ENCODE measurements around the gene RPGRIP1L. TPM values are rescaled to one million over a fixed set of nuclear protein-coding genes. Genes with fewer than 3 reads are reported as not detected.

RPGRIP1L gene
- total RNA-seq, 1 donor, result 19.5 TPM

GRCh38 chr16:53561101-53561888, 142.4 kb downstream of the RPGRIP1L start:
- DNase-seq (ENCODE audit: low read depth), result no peak

DNA sequence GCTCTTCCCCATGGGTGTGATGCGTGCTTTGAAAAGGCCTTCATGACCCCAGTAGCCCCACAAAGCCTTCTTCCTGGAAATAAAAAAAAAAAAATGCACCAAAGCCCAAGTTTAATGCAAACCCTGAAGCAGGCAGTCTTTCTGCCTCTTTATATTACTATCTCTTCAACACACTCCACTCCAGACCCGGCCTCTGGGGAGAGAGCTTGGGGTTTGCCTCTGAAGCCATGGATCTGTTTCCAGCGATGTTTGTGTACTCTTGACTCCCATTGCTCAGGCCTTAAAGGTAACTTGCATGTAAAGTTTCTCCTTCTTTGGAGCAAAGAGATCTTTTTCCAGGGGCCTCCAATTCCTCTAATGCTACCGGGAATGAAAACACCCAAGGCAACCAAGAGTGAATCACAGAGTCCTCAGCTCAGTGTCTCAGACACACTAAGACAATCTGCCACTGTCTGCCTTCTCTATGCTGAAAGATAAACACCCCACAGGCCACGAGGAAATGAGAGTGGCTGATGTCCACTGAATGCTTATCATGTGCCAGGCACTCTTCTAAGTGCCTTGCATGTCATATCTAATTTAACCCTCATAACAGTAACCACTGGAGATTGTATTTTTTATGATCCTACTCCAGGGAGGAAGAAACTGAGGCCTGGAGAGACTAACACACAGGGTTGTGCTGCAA, 144.2 kb downstream of the RPGRIP1L start:
- no peak for DNase-seq (ENCODE audit: low read depth)
- TF ChIP-seq, protein P1, sequence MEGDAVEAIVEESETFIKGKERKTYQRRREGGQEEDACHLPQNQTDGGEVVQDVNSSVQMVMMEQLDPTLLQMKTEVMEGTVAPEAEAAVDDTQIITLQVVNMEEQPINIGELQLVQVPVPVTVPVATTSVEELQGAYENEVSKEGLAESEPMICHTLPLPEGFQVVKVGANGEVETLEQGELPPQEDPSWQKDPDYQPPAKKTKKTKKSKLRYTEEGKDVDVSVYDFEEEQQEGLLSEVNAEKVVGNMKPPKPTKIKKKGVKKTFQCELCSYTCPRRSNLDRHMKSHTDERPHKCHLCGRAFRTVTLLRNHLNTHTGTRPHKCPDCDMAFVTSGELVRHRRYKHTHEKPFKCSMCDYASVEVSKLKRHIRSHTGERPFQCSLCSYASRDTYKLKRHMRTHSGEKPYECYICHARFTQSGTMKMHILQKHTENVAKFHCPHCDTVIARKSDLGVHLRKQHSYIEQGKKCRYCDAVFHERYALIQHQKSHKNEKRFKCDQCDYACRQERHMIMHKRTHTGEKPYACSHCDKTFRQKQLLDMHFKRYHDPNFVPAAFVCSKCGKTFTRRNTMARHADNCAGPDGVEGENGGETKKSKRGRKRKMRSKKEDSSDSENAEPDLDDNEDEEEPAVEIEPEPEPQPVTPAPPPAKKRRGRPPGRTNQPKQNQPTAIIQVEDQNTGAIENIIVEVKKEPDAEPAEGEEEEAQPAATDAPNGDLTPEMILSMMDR (IDR thresholded peaks at IDR 0.05; ENCODE audit: insufficient read depth, low read length), result no peak
- no peak overlapping the region for H3K4me3 ChIP-seq (ENCODE audit: low read depth, low read length)

More at GRCh38 chr16:53561101-53561888, 142.4 kb downstream of the RPGRIP1L start:
- no peak overlapping the region for H3K4me3 ChIP-seq (ENCODE audit: low read depth, low read length)
- TF ChIP-seq, protein P1 (IDR thresholded peaks at IDR 0.05; ENCODE audit: insufficient read depth, low read length), result no peak

DNA sequence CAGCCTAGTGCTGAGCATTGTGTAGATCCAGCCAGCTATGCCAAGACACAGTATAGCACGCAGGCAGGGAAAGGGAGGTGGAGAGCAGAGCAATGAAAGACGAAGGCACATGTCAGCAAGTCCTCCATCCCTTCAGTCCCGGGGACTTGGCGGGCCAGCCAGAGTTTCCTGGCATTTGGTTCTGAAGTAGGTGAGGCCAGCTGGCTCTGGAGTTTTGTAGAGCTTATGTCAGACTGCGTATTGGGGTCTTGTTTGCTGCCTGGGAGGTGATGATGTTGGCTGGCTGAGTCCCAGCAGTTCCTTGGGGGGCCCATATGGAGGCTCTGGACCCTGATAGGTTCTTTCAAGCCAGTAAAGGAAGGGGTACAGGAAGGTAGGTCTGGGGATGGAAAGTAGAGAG, 144.9 kb downstream of the RPGRIP1L start:
- no peak for DNase-seq (ENCODE audit: low read depth)
- TF ChIP-seq, protein P1 (IDR thresholded peaks at IDR 0.05; ENCODE audit: insufficient read depth, low read length), result no peak
- no peak overlapping the region for H3K4me3 ChIP-seq (ENCODE audit: low read depth, low read length)

GRCh38 chr16:53556521-53556920, 147.1 kb downstream of the RPGRIP1L start:
- TF ChIP-seq, protein P1 (IDR thresholded peaks at IDR 0.05; ENCODE audit: insufficient read depth, low read length), result no peak
- no peak overlapping the region for H3K4me3 ChIP-seq (ENCODE audit: low read depth, low read length)
- no peak for DNase-seq (ENCODE audit: low read depth)

- peak; percentile 89 for DNase-seq (ENCODE audit: low read depth)
- H3K4me3 ChIP-seq (ENCODE audit: low read depth, low read length), result no peak overlapping the region
- TF ChIP-seq, protein P1 (IDR thresholded peaks at IDR 0.05; ENCODE audit: insufficient read depth, low read length), result peak; percentile 78
Observed at GRCh38 chr16:53549970-53550690, 153.5 kb downstream of the RPGRIP1L start.

Other genes starting within 250 kb of the RPGRIP1L start
- gene AKTIP, start 200.7 kb downstream of the RPGRIP1L start, total RNA-seq (ENCODE audit: low replicate concordance), result 21.7 and 29.6 TPM in 2 replicates
- gene FTO, start 297 bp upstream of the RPGRIP1L start, total RNA-seq (ENCODE audit: low replicate concordance), result 135 and 145 TPM in 2 replicates